HG02763 (cell line): ENCODE measurements around the gene LARP6.
"Not testable (repeated sequence)": the region's sequence is repeated elsewhere in the genome, so short reads cannot be mapped to it uniquely, and the experiment has no call there.

Experiments used
- ATAC-seq: cut with Tn5 transposase; IDR thresholded peaks from one replicate; pipeline ENCODE4 v1.9.1; 2021; ENCODE audit warnings: mild to moderate bottlenecking, moderate library complexity; ENCODE audit not compliant: unreplicated experiment

The LARP6 gene

DNA sequence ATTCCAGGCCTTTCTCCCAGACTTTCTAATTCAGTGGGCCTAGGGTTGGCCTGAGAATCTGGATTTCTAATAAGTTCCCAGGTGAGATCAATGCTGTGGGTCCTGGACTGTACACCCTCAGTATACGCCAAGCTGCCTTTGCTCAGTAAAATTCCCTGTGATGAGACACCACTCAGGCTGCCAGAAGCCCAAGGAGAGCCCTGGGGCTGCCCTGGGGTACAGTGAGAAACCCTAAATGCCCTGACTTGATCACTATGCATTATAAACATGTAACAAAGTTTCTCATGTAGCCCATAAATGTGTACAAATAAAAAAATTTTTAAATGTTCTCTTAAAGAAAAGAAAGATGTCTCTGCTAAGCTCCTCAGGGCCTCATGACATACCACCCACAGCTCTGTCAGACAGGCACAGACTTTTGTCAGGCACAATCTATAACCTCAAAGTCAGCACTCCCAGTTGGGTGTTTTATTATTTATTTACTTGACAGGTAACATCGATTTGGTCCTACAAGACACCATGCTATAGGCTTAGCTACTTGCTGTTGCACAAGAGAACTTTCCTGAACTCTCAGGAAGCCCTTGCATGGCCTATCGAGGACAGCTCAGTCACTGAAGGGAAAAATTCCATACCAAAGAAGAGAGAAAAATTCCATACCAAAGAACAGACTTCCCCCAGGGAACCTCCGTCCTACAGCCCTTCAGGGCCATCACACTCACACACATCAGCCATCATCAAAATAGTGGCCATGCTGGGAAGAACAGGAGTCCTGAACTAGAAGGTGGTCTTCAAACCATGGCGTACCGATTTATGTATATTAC lies 22.7 kb downstream of the LARP6 start:
- ATAC-seq = no peak

GRCh38 chr15:70830615-70831014 lies 23.3 kb downstream of the LARP6 start:
- no peak for ATAC-seq

GRCh38 chr15:70829371-70830166 lies 24.4 kb downstream of the LARP6 start:
- no peak for ATAC-seq

- no peak for ATAC-seq
Measured at GRCh38 chr15:70827721-70828120, 26.2 kb downstream of the LARP6 start.

DNA sequence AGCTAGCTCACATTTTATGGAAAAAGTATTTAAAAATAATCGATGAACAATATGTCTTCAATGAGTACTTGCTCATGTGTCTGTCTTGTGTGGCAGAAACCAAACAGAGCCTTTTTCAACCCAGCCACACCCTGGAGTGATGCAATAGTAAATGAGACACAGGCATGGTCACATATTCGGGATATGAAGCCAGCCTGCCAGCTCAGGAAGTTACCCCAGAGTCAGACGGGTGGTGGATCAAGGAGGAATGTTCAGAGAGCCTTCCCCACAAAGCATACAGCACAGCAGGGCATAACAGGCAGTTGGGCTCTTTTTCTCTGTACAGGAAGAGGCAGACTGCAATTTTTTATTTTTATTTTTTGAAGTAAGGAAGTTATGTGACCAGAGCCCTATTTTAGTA lies 27.3 kb downstream of the LARP6 start:
- no peak for ATAC-seq

- no peak for ATAC-seq
Measured at GRCh38 chr15:70825841-70826240, 28.1 kb downstream of the LARP6 start.

DNA sequence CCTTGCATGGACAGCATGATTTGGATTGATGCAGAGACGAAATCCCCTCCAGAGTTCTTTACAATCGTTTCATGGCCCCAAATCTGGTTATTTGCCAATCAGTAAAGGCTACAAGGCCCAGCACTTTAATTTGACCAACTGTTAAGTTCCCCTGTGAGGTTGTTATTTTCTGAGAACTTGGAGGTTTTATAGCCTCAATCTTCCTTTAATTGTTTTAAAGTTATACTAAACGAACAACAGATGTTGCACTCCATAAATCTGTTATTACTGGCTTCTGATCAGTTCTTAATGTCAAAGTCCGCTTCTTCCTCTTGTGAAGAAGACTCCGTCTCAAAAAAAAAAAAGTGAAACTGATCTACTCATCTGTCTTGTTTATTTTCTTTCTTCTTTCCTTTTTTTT lies 30.8 kb downstream of the LARP6 start:
- ATAC-seq = no peak

DNA sequence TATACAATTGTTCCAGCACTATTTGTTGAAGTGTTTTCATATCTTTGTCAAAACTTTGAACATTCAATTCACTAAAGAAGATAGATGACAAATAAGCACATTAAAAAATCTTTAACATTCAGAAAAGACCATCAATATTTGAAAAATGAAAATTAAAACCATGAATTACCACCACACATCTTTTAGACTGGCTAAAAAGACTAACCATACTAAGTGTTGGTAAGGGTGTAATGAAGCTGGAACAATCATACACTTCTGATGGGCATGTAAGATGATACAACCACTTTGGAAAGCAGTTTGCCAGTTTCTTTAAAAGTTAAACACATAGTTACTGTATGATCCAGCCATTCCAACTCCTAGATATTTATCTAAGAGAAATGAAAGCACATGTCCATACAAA lies 33.7 kb downstream of the LARP6 start:
- ATAC-seq = no peak

DNA sequence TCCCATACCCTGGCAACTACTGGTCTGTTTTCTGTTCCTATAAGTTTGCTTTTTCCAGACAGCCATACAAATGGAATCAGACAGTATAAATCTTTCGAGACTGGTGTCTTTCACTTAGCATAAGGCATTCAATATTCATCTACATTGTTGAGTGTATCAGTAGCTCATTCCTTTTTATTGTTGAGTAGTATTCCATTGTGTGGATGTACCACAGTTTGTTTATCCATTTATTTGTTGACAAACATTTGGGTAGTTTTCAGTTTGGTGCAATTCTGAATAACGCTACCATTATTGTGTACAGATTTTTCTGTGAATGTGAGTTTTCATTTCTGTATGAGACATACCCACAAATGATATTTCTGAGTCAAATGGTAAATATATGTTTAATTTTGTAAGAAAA lies 35.4 kb downstream of the LARP6 start:
- ATAC-seq = no peak

DNA sequence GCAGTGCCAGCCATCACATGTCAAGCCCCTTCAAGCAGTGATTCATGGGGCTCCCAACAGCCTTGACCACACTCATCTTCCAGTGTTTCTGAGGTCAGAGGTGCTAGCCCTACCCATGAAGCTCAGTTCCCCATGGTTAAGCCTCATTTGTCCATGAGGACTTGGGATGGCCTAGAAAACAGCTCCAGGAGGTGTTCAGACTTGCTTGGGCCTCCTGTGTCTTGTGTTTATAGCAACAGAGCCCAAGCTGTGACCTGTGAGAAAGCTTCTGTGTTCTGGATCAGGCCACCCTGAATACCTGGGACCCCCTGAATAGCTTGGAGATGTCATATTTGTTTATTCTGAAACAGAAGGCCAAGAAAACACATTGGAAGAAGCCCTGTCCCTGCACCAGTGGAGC lies 36.7 kb downstream of the LARP6 start:
- ATAC-seq = no peak

DNA sequence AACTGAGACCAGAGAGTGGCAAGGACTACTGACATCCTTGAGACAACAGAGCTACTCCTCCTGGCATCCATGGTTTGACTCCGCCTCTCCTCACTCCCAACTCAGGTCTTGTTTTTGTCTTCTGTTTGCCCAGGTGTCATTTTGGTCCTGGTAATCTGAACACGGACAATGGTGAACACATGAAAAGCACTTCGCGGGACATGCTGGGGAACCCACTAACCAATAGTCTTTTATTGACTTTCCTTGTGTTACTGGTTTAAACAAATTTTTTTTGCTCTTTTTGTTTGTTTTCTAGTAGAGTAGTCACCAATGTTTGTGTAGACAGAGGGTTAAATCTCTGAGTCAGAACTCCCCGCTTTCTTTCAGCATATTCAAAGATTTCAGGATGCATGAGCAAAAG lies 38.4 kb downstream of the LARP6 start:
- no peak for ATAC-seq

GRCh38 chr15:70815011-70815410 lies 38.9 kb downstream of the LARP6 start:
- ATAC-seq = not testable (repeated sequence)

- ATAC-seq = no peak
Measured at GRCh38 chr15:70812827-70813364, 41.1 kb downstream of the LARP6 start.

DNA sequence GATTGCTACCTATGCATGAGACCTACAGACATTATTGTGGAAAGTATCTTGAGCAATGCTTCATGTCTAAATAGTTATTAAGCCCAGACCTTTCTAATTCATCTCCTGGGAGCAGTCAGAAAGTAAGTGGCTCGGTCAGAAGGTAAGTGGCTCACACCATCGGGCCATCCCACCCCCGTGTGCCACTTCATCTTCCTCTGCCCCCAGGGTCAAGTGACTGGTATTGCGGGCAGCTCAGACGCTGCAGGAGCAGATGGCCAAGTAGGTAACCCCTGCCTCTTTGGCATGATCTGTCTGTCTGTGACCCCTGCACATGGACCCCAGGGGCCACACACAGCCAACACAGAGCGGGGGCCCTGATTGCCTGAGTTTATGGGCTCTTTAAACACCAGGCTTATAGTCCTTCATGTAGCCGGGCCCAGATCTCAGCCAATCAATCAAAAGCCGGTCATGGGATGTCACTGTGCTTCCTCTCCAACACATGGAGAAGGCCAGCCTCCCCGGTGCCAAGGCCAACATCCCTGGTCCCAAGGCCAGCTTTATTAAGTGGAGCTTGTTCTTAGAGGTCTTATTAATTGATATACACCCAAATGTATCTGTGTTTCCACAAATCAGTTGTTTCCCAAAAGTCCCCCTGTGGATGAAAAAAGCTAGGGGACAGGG lies 42.9 kb downstream of the LARP6 start:
- no peak for ATAC-seq

GRCh38 chr15:70806992-70807712 lies 46.8 kb downstream of the LARP6 start:
- ATAC-seq = no peak

DNA sequence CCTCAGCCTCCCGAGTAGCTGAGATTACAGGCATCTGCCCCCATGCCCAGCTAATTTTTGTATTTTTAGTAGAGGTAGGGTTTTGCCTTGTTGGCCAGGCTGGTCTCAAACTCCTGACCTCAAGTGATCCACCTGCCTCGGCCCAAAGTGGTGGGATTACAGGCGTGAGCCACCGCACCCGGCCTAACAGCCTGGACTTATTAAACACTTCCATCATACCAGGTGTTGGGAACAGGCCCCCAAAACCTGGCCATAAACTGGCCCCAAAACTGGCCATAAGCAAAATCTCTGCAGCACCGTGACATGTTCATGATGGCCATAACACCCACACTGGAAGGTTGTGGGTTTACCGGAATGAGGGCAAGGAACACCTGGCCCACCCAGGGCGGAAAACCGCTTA lies 49.6 kb downstream of the LARP6 start:
- not testable (repeated sequence) for ATAC-seq

GRCh38 chr15:70802629-70803028 lies 51.3 kb downstream of the LARP6 start:
- ATAC-seq = no peak

GRCh38 chr15:70801109-70801508 lies 52.8 kb downstream of the LARP6 start:
- ATAC-seq = no peak

- ATAC-seq = no peak
Measured at GRCh38 chr15:70799667-70800450, 54.1 kb downstream of the LARP6 start.

GRCh38 chr15:70797464-70797863 lies 56.5 kb downstream of the LARP6 start:
- no peak for ATAC-seq
